Activated naive CD4-positive, alpha-beta T cell treated with anti-CD3 and anti-CD28 coated beads for 36 hours (primary cell): ENCODE results near the gene MTMR8. TPM values are rescaled to one million over a fixed set of nuclear protein-coding genes. Genes with fewer than 3 reads are reported as not detected.

ENCODE experiments used
- CTCF ChIA-PET: fragments of 350-600 bp; sonication (Branson Sonifier 250); formaldehyde crosslinking; loops from one replicate; lab custom pipeline; 2021; ENCODE audit warnings: antibody characterized with exemption; lab: Charles Lee
- DNase-seq: peaks from one replicate; pipeline ENCODE4 v3.0.0-alpha.2; 2020
- H3K27ac Mint-ChIP-seq: one replicate; pipeline ENCODE4 v1.8.0; 2021; ENCODE audit warnings: mild to moderate bottlenecking, mixed read lengths
- H3K27me3 Mint-ChIP-seq: one replicate; pipeline ENCODE4 v1.8.0; 2021; ENCODE audit warnings: low read depth, mixed read lengths
- H3K36me3 Mint-ChIP-seq: one replicate; pipeline ENCODE4 v1.8.0; 2021; ENCODE audit warnings: low read depth, mixed read lengths
- H3K4me1 Mint-ChIP-seq: one replicate; pipeline ENCODE4 v1.8.0; 2021; ENCODE audit warnings: low read depth, mixed read lengths
- H3K4me3 Mint-ChIP-seq: one replicate; pipeline ENCODE4 v1.8.0; 2021; ENCODE audit warnings: mild to moderate bottlenecking, moderate library complexity, mixed read lengths
- H3K9me3 Mint-ChIP-seq: one replicate; pipeline ENCODE4 v1.8.0; 2021; ENCODE audit warnings: mixed read lengths
- intact Hi-C: fragments of 100-400 bp; cut with micrococcal nuclease; formaldehyde crosslinking; loops from one replicate; pipeline ENCODE4 v1.15.1; 2023
- total RNA-seq, 2 experiments: library from RNA; stranded (reverse); gene quantifications; one replicate each; pipeline ENCODE4 v1.2.3, GENCODE V29; 2021

Gene MTMR8
- total RNA-seq, 2 experiments from 2014 or later: 3.5 to 6.4 TPM

- Mint-ChIP-seq H3K4me1 (no peaks in the 10 kb centered on the region), H3K9me3 (no peaks in the 10 kb centered on the region), H3K27me3 (no peaks in the 10 kb centered on the region), H3K27ac (no peak overlapping the region), H3K4me3 (no peak overlapping the region), H3K36me3 (peaks cover 46% of the 10 kb centered on the region)
- CTCF ChIA-PET: no interaction called here
- DNase-seq: no peak
- intact Hi-C loops: no loop called here
Observed at GRCh38 chrX:64265265-64265664, 130.0 kb downstream of the MTMR8 start.

GRCh38 chrX:64230123-64230970 lies 164.9 kb downstream of the MTMR8 start, which contains the start of gene ASB12:
ASB12 (minus strand) TSS chrX:64230607; CDS start chrX:64225650, 4,957 bp downstream.
- no peak for DNase-seq
- Mint-ChIP-seq H3K4me1 (no peaks in the 10 kb centered on the region), H3K4me3 (no peak within 1 kb of the TSS), H3K27ac (no peak within 1 kb of the TSS), H3K9me3 (peaks cover 2% of the 10 kb centered on the region), H3K27me3 (no peaks in the 10 kb centered on the region), H3K36me3 (no peaks in the 10 kb centered on the region)
- intact Hi-C loops: no loop called here
- CTCF ChIA-PET: no interaction called here

DNA sequence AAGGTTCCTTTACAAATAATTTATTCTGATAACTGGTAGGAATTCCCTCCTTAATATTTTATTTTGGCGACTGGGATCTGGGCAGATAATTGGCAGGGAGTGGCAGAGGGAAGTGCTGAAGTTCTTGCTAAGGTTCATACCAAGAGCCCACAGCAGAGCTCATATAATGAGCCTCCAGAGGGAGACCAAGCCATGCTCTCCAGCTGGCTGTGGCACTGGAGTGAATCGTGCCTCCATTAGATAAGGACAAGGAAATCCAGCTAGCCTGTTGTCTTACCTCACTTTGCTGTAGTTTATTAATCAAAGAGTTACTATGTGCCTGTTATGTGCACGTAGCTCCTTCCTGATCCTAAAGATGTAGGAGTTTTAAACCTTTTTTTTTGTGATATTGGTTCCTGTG lies 166.1 kb downstream of the MTMR8 start:
- DNase-seq: no peak
- Mint-ChIP-seq H3K36me3 (no peaks in the 10 kb centered on the region), H3K4me1 (no peaks in the 10 kb centered on the region), H3K9me3 (peaks cover 2% of the 10 kb centered on the region), H3K27me3 (no peaks in the 10 kb centered on the region), H3K27ac (no peak overlapping the region), H3K4me3 (no peak overlapping the region)
- CTCF ChIA-PET: interaction anchor here (0.6 kb wide), 1 partner anchor 130 kb away, joined by 3 read pairs; no protein-coding TSS in a partner anchor
- intact Hi-C loops: no loop called here

Other genes with a start within 250 kb of the MTMR8 start
- gene AMER1, start 189.7 kb downstream of the MTMR8 start, total RNA-seq: 1 to 10 TPM; 2.2 to 2.4 TPM
- gene ASB12, start 164.8 kb downstream of the MTMR8 start, total RNA-seq: under 1 TPM in 1 of 2 experiments, not detected in 1; 0.17 TPM